HG02678 (cell line): ENCODE data around the gene SORBS2.

Source experiments
- ATAC-seq: cut with Tn5 transposase; IDR thresholded peaks from one replicate; pipeline ENCODE4 v1.9.1; 2021; ENCODE audit warnings: mild to moderate bottlenecking, moderate library complexity; ENCODE audit not compliant: unreplicated experiment

Gene SORBS2

GRCh38 chr4:185803022-185803421 lies 9.0 kb downstream of the SORBS2 start:
- ATAC-seq, result no peak

GRCh38 chr4:185801471-185801870 lies 10.5 kb downstream of the SORBS2 start:
- ATAC-seq, result no peak

GRCh38 chr4:185800266-185800945 lies 11.6 kb downstream of the SORBS2 start:
- ATAC-seq, result no peak

- ATAC-seq, result no peak
Measured at GRCh38 chr4:185799442-185799841, 12.6 kb downstream of the SORBS2 start.

GRCh38 chr4:185797596-185798338 lies 14.2 kb downstream of the SORBS2 start:
- ATAC-seq, result no peak

- no peak for ATAC-seq
Measured at GRCh38 chr4:185797018-185797417, 15.0 kb downstream of the SORBS2 start.

- no peak for ATAC-seq
Measured at GRCh38 chr4:185796176-185796575, 15.8 kb downstream of the SORBS2 start.

GRCh38 chr4:185794637-185795036 lies 17.4 kb downstream of the SORBS2 start:
- ATAC-seq, result no peak

GRCh38 chr4:185793716-185794115 lies 18.3 kb downstream of the SORBS2 start:
- ATAC-seq, result no peak

GRCh38 chr4:185793116-185793485 lies 18.9 kb downstream of the SORBS2 start:
- ATAC-seq, result no peak

- no peak for ATAC-seq
Measured at GRCh38 chr4:185792384-185793115, 19.4 kb downstream of the SORBS2 start.

GRCh38 chr4:185787926-185788679 lies 23.9 kb downstream of the SORBS2 start:
- no peak for ATAC-seq

- ATAC-seq, result no peak
Measured at GRCh38 chr4:185786422-185786821, 25.6 kb downstream of the SORBS2 start.

GRCh38 chr4:185783574-185783973 lies 28.4 kb downstream of the SORBS2 start:
- ATAC-seq, result no peak

- ATAC-seq, result no peak
Measured at GRCh38 chr4:185782523-185782922, 29.5 kb downstream of the SORBS2 start.

- no peak for ATAC-seq
Measured at GRCh38 chr4:185781555-185782215, 30.3 kb downstream of the SORBS2 start.

GRCh38 chr4:185780472-185780871 lies 31.5 kb downstream of the SORBS2 start:
- no peak for ATAC-seq

- ATAC-seq, result no peak
Measured at GRCh38 chr4:185779517-185779916, 32.5 kb downstream of the SORBS2 start.

- ATAC-seq, result no peak
Measured at GRCh38 chr4:185778307-185778706, 33.7 kb downstream of the SORBS2 start.

- no peak for ATAC-seq
Measured at GRCh38 chr4:185775792-185776555, 36.0 kb downstream of the SORBS2 start.
